Ectodermal cell (in vitro differentiated cells): ENCODE data around the gene UGGT2.
"Not testable (repeated sequence)": the region's sequence is repeated elsewhere in the genome, so short reads cannot be mapped to it uniquely, and the experiment has no call there.

Experiments used
- H3K27ac ChIP-seq: 2 replicates; pipeline ENCODE4 v1.7.0; 2013; ENCODE audit warnings: mild to moderate bottlenecking, low read depth, low read length; ENCODE audit not compliant: insufficient read depth, poor library complexity, severe bottlenecking
- H3K27me3 ChIP-seq: 2 replicates; pipeline ENCODE4 v1.7.0; 2013; ENCODE audit warnings: mild to moderate bottlenecking, low read length; ENCODE audit not compliant: insufficient read depth, control insufficient read depth, poor library complexity, severe bottlenecking
- H3K36me3 ChIP-seq: one replicate; pipeline ENCODE4 v1.7.0; 2013; ENCODE audit warnings: low read length; ENCODE audit not compliant: control insufficient read depth, insufficient read depth
- H3K4me1 ChIP-seq: one replicate; pipeline ENCODE4 v1.7.0; 2013; ENCODE audit warnings: low read length; ENCODE audit not compliant: control insufficient read depth, insufficient read depth
- H3K4me3 ChIP-seq: 2 replicates; pipeline ENCODE4 v1.7.0; 2013; ENCODE audit warnings: low read depth, low read length, control low read depth; ENCODE audit not compliant: insufficient read depth
- H3K9me3 ChIP-seq: 2 replicates; pipeline ENCODE4 v1.7.0; 2013; ENCODE audit warnings: mild to moderate bottlenecking, low read length, moderate library complexity; ENCODE audit not compliant: control insufficient read depth
- WGBS, 2 experiments: methylation state at CpG; one replicate each; pipeline ENCODE4 v1.1.7; 2013; ENCODE audit warnings: missing lambda C conversion rate in 2 of 2; 5-methylcytosine and 5-hydroxymethylcytosine counted together

UGGT2 gene

DNA sequence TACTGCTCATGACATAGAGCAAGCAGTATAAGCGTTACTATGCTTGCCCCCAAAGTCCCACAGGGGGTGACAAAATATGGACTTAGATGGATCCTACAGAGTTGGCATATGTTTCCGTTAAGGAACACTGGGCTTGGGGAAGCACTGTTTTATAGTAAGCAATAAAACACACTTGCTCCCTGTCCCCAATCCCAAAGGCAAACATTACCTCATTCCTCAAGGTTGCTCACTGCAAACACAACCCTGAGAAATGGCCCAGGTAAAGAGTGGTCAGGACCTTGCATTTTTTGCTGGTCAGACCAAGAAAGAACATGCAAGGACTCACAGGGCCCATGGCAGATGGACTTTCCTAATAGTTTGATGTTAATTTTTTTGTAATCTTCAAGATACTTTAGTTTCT lies 32.3 kb downstream of the UGGT2 start:
- WGBS, 2 experiments: 88 to 100% methylated on average over 2 of the region's 2 CpGs
- Histone ChIP-seq H3K4me1 (no peaks in the 10 kb centered on the region), H3K9me3 (no peaks in the 10 kb centered on the region), H3K27me3 (no peaks in the 10 kb centered on the region), H3K4me3 (no peak overlapping the region), H3K27ac (no peak overlapping the region), H3K36me3 (peaks cover 11% of the 10 kb centered on the region)

DNA sequence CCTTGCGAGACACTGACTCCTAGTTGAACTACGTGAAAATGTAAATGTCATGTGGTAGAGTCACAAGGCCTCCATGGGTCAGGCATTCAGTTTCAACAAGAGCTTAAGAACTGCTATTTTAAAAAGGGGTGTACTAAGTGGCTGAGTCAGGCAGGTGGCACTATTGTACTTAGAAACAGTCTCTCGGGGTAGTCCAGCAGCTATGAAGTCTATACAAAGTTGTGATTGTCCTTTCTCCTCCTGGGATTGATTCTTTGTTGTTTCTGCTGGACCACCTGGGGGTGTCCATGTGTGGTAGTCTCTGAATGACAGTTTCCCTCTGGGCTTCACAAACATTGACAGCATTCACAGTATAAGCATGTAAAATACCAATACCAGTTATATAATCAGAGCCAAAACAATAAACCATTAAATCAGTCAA lies 33.0 kb downstream of the UGGT2 start:
- no peak overlapping the region for H3K27ac ChIP-seq
- no peak overlapping the region for H3K4me3 ChIP-seq
- no peaks in the 10 kb centered on the region for H3K9me3 ChIP-seq
- no peaks in the 10 kb centered on the region for H3K4me1 ChIP-seq
- WGBS, 2 experiments: 48 to 57% methylated on average over 3 of the region's 3 CpGs
- H3K27me3 ChIP-seq: no peaks in the 10 kb centered on the region
- H3K36me3 ChIP-seq: peaks cover 11% of the 10 kb centered on the region

GRCh38 chr13:96018135-96018534 lies 35.1 kb downstream of the UGGT2 start:
- Histone ChIP-seq H3K4me1 (no peaks in the 10 kb centered on the region), H3K4me3 (no peak overlapping the region), H3K36me3 (peaks cover 11% of the 10 kb centered on the region), H3K27ac (no peak overlapping the region), H3K9me3 (no peaks in the 10 kb centered on the region), H3K27me3 (no peaks in the 10 kb centered on the region)
- WGBS, 2 experiments: 94 to 96% methylated on average over 3 of the region's 3 CpGs

- peaks cover 2% of the 10 kb centered on the region for H3K36me3 ChIP-seq
- WGBS, 2 experiments: no CpG with 5 or more reads among the region's 1 CpG
- H3K9me3 ChIP-seq: no peaks in the 10 kb centered on the region
- H3K27me3 ChIP-seq: no peaks in the 10 kb centered on the region
- H3K4me3 ChIP-seq: no peak overlapping the region
- H3K27ac ChIP-seq: no peak overlapping the region
- no peaks in the 10 kb centered on the region for H3K4me1 ChIP-seq
Measured at GRCh38 chr13:96011291-96011872, 41.8 kb downstream of the UGGT2 start.

GRCh38 chr13:96003304-96003703 lies 49.9 kb downstream of the UGGT2 start:
- Histone ChIP-seq H3K36me3 (no peaks in the 10 kb centered on the region), H3K9me3 (no peaks in the 10 kb centered on the region), H3K27me3 (no peaks in the 10 kb centered on the region), H3K4me1 (no peaks in the 10 kb centered on the region), H3K27ac (no peak overlapping the region), H3K4me3 (no peak overlapping the region)

- Histone ChIP-seq H3K4me3 (no peak overlapping the region), H3K36me3 (no peaks in the 10 kb centered on the region), H3K4me1 (no peaks in the 10 kb centered on the region), H3K9me3 (no peaks in the 10 kb centered on the region), H3K27me3 (no peaks in the 10 kb centered on the region), H3K27ac (no peak overlapping the region)
- 92 to 95% methylated on average over 4 of the region's 4 CpGs for WGBS, 2 experiments
Measured at GRCh38 chr13:96002322-96003131, 50.7 kb downstream of the UGGT2 start.

- Histone ChIP-seq H3K36me3 (no peaks in the 10 kb centered on the region), H3K27ac (no peak overlapping the region), H3K27me3 (no peaks in the 10 kb centered on the region), H3K9me3 (no peaks in the 10 kb centered on the region), H3K4me3 (no peak overlapping the region), H3K4me1 (no peaks in the 10 kb centered on the region)
Measured at GRCh38 chr13:96000069-96000468, 53.1 kb downstream of the UGGT2 start.

- H3K36me3 ChIP-seq: no peaks in the 10 kb centered on the region
- no peaks in the 10 kb centered on the region for H3K4me1 ChIP-seq
- no peaks in the 10 kb centered on the region for H3K27me3 ChIP-seq
- H3K9me3 ChIP-seq: no peaks in the 10 kb centered on the region
- no peak overlapping the region for H3K4me3 ChIP-seq
- WGBS, 2 experiments: 93 to 97% methylated on average over 5 of the region's 5 CpGs
- no peak overlapping the region for H3K27ac ChIP-seq
Measured at GRCh38 chr13:95987841-95988240, 65.4 kb downstream of the UGGT2 start.

DNA sequence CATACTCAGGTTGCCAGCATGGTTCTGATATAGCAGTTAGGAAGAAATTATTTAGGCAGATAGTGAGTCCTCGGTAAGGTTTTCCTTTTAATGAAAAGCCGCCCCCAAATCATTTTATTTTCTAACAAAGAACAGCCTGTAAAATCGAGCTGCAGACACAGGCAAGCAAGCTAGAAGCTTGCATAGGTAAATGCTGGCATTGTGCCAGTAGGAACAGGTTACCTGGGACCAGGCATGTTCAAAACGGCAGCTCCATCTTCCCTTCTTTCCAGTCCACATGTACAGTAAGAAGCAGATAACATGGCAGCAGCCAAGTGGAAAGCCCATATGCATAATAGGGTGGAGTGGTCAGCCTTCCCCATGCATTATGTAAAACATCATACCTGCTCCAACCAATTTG lies 71.1 kb downstream of the UGGT2 start:
- H3K4me1 ChIP-seq: no peaks in the 10 kb centered on the region
- H3K9me3 ChIP-seq: no peaks in the 10 kb centered on the region
- no peaks in the 10 kb centered on the region for H3K36me3 ChIP-seq
- no peak overlapping the region for H3K27ac ChIP-seq
- no peak overlapping the region for H3K4me3 ChIP-seq
- no peaks in the 10 kb centered on the region for H3K27me3 ChIP-seq
- 78 to 91% methylated on average over 4 of the region's 4 CpGs for WGBS, 2 experiments

- not testable (repeated sequence) for H3K36me3 ChIP-seq, H3K9me3 ChIP-seq, H3K4me3 ChIP-seq, H3K27ac ChIP-seq, H3K27me3 ChIP-seq, H3K4me1 ChIP-seq
- WGBS, 2 experiments: 90 to 91% methylated on average over 6 of the region's 6 CpGs
Measured at GRCh38 chr13:95972651-95973050, 80.5 kb downstream of the UGGT2 start.
